ENCODE results near the gene AUNIP. TPM values are rescaled to one million over a fixed set of nuclear protein-coding genes. Genes with fewer than 3 reads are reported as not detected.

AUNIP gene
- total and polyA plus RNA-seq, 2 donors (not counting 3 experiments of a cell fraction or from before 2014, with no cell fraction given), result 1.8 to 4.5 TPM

DNA sequence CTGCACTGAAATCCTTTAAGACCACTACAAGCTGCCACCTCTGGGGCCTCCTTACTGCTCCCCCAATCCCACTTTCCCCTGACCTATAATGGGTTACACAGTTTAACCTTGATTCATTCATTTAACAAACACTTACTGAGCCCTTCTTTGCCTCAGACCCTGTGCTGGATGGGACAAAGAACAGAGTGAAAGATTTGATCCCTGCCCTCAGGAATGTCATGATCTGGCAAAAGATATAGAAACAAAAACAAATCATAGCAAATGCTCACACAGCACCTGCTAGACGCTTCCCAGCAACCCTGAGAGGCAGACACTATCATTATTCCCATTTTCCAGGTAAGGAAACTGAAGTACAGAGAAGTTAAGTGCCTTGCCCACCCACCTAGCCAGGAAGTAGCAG lies 7.0 kb upstream of the AUNIP start:
- Histone ChIP-seq H2AFZ (ENCODE audit: low read depth, low read length) (no peak overlapping the region), H4K20me1 (replicated peaks; ENCODE audit: control insufficient read depth, extremely low read depth, insufficient read depth, low read length) (no peaks in the 10 kb centered on the region), H3K79me2 (ENCODE audit: control insufficient read depth, insufficient read depth, low read length) (no peaks in the 10 kb centered on the region), H3K4me3 (replicated peaks in 1 of 3; ENCODE audit: insufficient read depth in 1 of 3, low read depth in 1 of 3, low read length in 3 of 3) (no peak overlapping the region), H3K9me3 (replicated peaks; ENCODE audit: control insufficient read depth, insufficient read depth, low read length) (no peaks in the 10 kb centered on the region), H3K36me3 (ENCODE audit: control insufficient read depth in 2 of 2, extremely low read depth in 1 of 2, insufficient read depth in 2 of 2, low read length in 2 of 2) (peaks cover 0 to 7% of the 10 kb centered on the region in 2 experiments), H3K9me1 (replicated peaks; ENCODE audit: control insufficient read depth, extremely low read depth, insufficient read depth, low read length) (no peaks in the 10 kb centered on the region), H3K4me2 (ENCODE audit: insufficient read depth, low read length) (no peak overlapping the region), H3K4me1 (ENCODE audit: control insufficient read depth, extremely low read depth, insufficient read depth, low read length) (peaks cover 12% of the 10 kb centered on the region), H3K27ac (ENCODE audit: insufficient read depth, low read depth, low read length) (no peak overlapping the region), H3K27me3 (ENCODE audit: control insufficient read depth in 2 of 2, insufficient read depth in 2 of 2, low read length in 2 of 2) (no peaks in the 10 kb centered on the region), H3K9ac (replicated peaks; ENCODE audit: extremely low read depth, insufficient read depth, low read length) (no peak overlapping the region)
- ChIA-PET POLR2A (no interaction called here), CTCF (no interaction called here)
- FAIRE-seq (no peak), DNase-seq (ENCODE audit: low read depth, low spot score) (no peak)
- TF ChIP-seq, protein P1, sequence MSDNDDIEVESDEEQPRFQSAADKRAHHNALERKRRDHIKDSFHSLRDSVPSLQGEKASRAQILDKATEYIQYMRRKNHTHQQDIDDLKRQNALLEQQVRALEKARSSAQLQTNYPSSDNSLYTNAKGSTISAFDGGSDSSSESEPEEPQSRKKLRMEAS (IDR thresholded peaks at IDR 0.05; ENCODE audit: insufficient read depth, insufficient read length), result no peak
- TF ChIP-seq GATA2 (IDR thresholded peaks at IDR 0.05; ENCODE audit: insufficient read depth, insufficient read length, low read depth, low read length) (no peak), FOS (IDR thresholded peaks at IDR 0.05; ENCODE audit: borderline replicate concordance, insufficient read depth, low read length) (no peak), POLR2AphosphoS5 (IDR thresholded peaks at IDR 0.05; ENCODE audit: insufficient read depth, low read depth, low read length) (no peak)
- BruUV-seq (replicated peaks), result no TSS peak
- dilution Hi-C loops (cut with MboI; ENCODE audit: extremely low pct_ligation_motif_present, low sequenced_read_pairs) (no loop called here), intact Hi-C loops (cut with micrococcal nuclease) (no loop called here)

DNA sequence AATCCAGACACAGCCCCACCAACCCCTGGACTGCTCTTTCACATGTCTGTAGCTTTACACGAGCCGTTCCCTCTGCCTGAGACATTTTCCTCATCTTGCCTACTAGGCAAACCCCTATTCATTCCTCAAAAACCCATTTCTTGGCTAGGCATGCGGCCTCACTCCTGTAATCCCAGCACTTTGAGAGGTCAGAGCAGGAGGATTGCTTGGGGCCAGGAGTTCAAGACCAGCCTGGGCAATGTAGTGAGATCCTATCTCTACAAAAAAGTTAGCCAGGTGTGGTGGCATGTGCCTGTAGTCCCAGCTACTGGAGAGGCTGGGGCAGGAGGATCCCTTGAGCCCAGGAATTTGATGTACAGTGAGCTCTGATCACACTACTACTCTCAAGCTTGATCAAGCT lies 5.2 kb upstream of the AUNIP start:
- H2AFZ ChIP-seq (ENCODE audit: low read depth, low read length), result no peak overlapping the region
- H3K9ac ChIP-seq (replicated peaks; ENCODE audit: extremely low read depth, insufficient read depth, low read length), result no peak overlapping the region
- BruUV-seq (replicated peaks), result no TSS peak
- H3K27ac ChIP-seq (ENCODE audit: insufficient read depth, low read depth, low read length), result no peak overlapping the region
- H3K27me3 ChIP-seq (ENCODE audit: control insufficient read depth in 2 of 2, insufficient read depth in 2 of 2, low read length in 2 of 2), result no peaks in the 10 kb centered on the region
- no peak for FAIRE-seq
- no peak for TF ChIP-seq POLR2AphosphoS5 (IDR thresholded peaks at IDR 0.05; ENCODE audit: insufficient read depth, low read depth, low read length)
- no peak for TF ChIP-seq GATA2 (IDR thresholded peaks at IDR 0.05; ENCODE audit: insufficient read depth, insufficient read length, low read depth, low read length)
- TF ChIP-seq MYC (IDR thresholded peaks at IDR 0.05; ENCODE audit: low read depth, low read length), result no peak
- TF ChIP-seq, protein P1 (IDR thresholded peaks at IDR 0.05; ENCODE audit: insufficient read depth, insufficient read length), result no peak
- TF ChIP-seq, protein P2, sequence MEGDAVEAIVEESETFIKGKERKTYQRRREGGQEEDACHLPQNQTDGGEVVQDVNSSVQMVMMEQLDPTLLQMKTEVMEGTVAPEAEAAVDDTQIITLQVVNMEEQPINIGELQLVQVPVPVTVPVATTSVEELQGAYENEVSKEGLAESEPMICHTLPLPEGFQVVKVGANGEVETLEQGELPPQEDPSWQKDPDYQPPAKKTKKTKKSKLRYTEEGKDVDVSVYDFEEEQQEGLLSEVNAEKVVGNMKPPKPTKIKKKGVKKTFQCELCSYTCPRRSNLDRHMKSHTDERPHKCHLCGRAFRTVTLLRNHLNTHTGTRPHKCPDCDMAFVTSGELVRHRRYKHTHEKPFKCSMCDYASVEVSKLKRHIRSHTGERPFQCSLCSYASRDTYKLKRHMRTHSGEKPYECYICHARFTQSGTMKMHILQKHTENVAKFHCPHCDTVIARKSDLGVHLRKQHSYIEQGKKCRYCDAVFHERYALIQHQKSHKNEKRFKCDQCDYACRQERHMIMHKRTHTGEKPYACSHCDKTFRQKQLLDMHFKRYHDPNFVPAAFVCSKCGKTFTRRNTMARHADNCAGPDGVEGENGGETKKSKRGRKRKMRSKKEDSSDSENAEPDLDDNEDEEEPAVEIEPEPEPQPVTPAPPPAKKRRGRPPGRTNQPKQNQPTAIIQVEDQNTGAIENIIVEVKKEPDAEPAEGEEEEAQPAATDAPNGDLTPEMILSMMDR (IDR thresholded peaks at IDR 0.05; ENCODE audit: extremely low read depth in 1 of 2, insufficient read depth in 1 of 2, low read depth in 1 of 2, low read length in 2 of 2), result no peak
- TF ChIP-seq EZH2 (IDR thresholded peaks at IDR 0.05; ENCODE audit: borderline replicate concordance, low read depth, low read length, severe bottlenecking), result no peak
- no peak for TF ChIP-seq POLR2A (IDR thresholded peaks at IDR 0.05; ENCODE audit: low read depth, low read length)
- no peak for TF ChIP-seq FOS (IDR thresholded peaks at IDR 0.05; ENCODE audit: borderline replicate concordance, insufficient read depth, low read length)
- no peak for TF ChIP-seq JUN (IDR thresholded peaks at IDR 0.05; ENCODE audit: borderline replicate concordance, insufficient read depth, insufficient read length, low read depth)
- no peaks in the 10 kb centered on the region for H3K79me2 ChIP-seq (ENCODE audit: control insufficient read depth, insufficient read depth, low read length)
- H3K9me1 ChIP-seq (replicated peaks; ENCODE audit: control insufficient read depth, extremely low read depth, insufficient read depth, low read length), result no peaks in the 10 kb centered on the region
- intact Hi-C loops (cut with micrococcal nuclease) (no loop called here), dilution Hi-C loops (cut with MboI; ENCODE audit: extremely low pct_ligation_motif_present, low sequenced_read_pairs) (no loop called here)
- ChIA-PET POLR2A (no interaction called here), CTCF (interaction anchor here (0.9 kb wide), 1 partner anchor 31 kb away, joined by 3 read pairs; no protein-coding TSS in a partner anchor)
- DNase-seq (ENCODE audit: low read depth, low spot score), result no peak
- H3K4me3 ChIP-seq (replicated peaks in 1 of 3; ENCODE audit: insufficient read depth in 1 of 3, low read depth in 1 of 3, low read length in 3 of 3), result no peak overlapping the region
- no peaks in the 10 kb centered on the region for H4K20me1 ChIP-seq (replicated peaks; ENCODE audit: control insufficient read depth, extremely low read depth, insufficient read depth, low read length)
- H3K4me1 ChIP-seq (ENCODE audit: control insufficient read depth, extremely low read depth, insufficient read depth, low read length), result peaks cover 14% of the 10 kb centered on the region
- H3K4me2 ChIP-seq (ENCODE audit: insufficient read depth, low read length), result no peak overlapping the region
- H3K9me3 ChIP-seq (replicated peaks; ENCODE audit: control insufficient read depth, insufficient read depth, low read length), result no peaks in the 10 kb centered on the region
- H3K36me3 ChIP-seq (ENCODE audit: control insufficient read depth in 2 of 2, extremely low read depth in 1 of 2, insufficient read depth in 2 of 2, low read length in 2 of 2), result peaks cover 0 to 7% of the 10 kb centered on the region in 2 experiments
